ENCODE data around the gene ZP2. TPM values are rescaled to one million over a fixed set of nuclear protein-coding genes. Genes with fewer than 3 reads are reported as not detected.
"Not testable (repeated sequence)": the region's sequence is repeated elsewhere in the genome, so short reads cannot be mapped to it uniquely, and the experiment has no call there.

ZP2 gene
- total RNA-seq, 1 donor from 2014 or later, result not detected

GRCh38 chr16:21175397-21175796 lies 36.0 kb downstream of the ZP2 start:
- no peak for TF ChIP-seq CTCF (IDR thresholded peaks at IDR 0.05)
- Mint-ChIP-seq H3K27me3 (ENCODE audit: low read depth) (no peaks in the 10 kb centered on the region), H3K9me3 (ENCODE audit: low read depth) (no peaks in the 10 kb centered on the region), H3K27ac (ENCODE audit: unreplicated experiment) (no peak overlapping the region), H3K36me3 (ENCODE audit: low read depth) (peaks cover 41% of the 10 kb centered on the region), H3K4me3 (ENCODE audit: unreplicated experiment) (no peak overlapping the region), H3K4me1 (ENCODE audit: low read depth) (no peaks in the 10 kb centered on the region)
- no peak for DNase-seq (ENCODE audit: low spot score)

GRCh38 chr16:21172650-21173049 lies 38.7 kb downstream of the ZP2 start:
- DNase-seq (ENCODE audit: low spot score), result no peak
- TF ChIP-seq CTCF (IDR thresholded peaks at IDR 0.05), result no peak
- Mint-ChIP-seq H3K9me3 (ENCODE audit: low read depth) (no peaks in the 10 kb centered on the region), H3K27ac (ENCODE audit: unreplicated experiment) (no peak overlapping the region), H3K36me3 (ENCODE audit: low read depth) (peaks cover 29% of the 10 kb centered on the region), H3K4me1 (ENCODE audit: low read depth) (peaks cover 8% of the 10 kb centered on the region), H3K27me3 (ENCODE audit: low read depth) (no peaks in the 10 kb centered on the region), H3K4me3 (ENCODE audit: unreplicated experiment) (no peak overlapping the region)

- not testable (repeated sequence) for H3K4me3 Mint-ChIP-seq (ENCODE audit: unreplicated experiment); H3K27me3 Mint-ChIP-seq (ENCODE audit: low read depth); H3K9me3 Mint-ChIP-seq (ENCODE audit: low read depth); H3K27ac Mint-ChIP-seq (ENCODE audit: unreplicated experiment); DNase-seq (ENCODE audit: low spot score)
- Mint-ChIP-seq H3K4me1 (ENCODE audit: low read depth) (peaks cover 12% of the 10 kb centered on the region), H3K36me3 (ENCODE audit: low read depth) (peaks cover 30% of the 10 kb centered on the region)
These were observed 41.3 kb downstream of the ZP2 start for GRCh38 chr16:21170116-21170515.

- Mint-ChIP-seq H3K4me1 (ENCODE audit: low read depth) (peaks cover 12% of the 10 kb centered on the region), H3K27ac (ENCODE audit: unreplicated experiment) (no peak overlapping the region), H3K9me3 (ENCODE audit: low read depth) (no peaks in the 10 kb centered on the region), H3K27me3 (ENCODE audit: low read depth) (no peaks in the 10 kb centered on the region), H3K36me3 (ENCODE audit: low read depth) (peaks cover 28% of the 10 kb centered on the region), H3K4me3 (ENCODE audit: unreplicated experiment) (no peak overlapping the region)
- DNase-seq (ENCODE audit: low spot score), result no peak
- TF ChIP-seq CTCF (IDR thresholded peaks at IDR 0.05), result no peak
These were observed 42.0 kb downstream of the ZP2 start for GRCh38 chr16:21169249-21169981.

GRCh38 chr16:21167929-21168602 lies 43.3 kb downstream of the ZP2 start:
- no peaks in the 10 kb centered on the region for H3K9me3 Mint-ChIP-seq (ENCODE audit: low read depth)
- peaks cover 28% of the 10 kb centered on the region for H3K36me3 Mint-ChIP-seq (ENCODE audit: low read depth)
- no peak for DNase-seq (ENCODE audit: low spot score)
- peaks cover 13% of the 10 kb centered on the region for H3K4me1 Mint-ChIP-seq (ENCODE audit: low read depth)
- no peak for TF ChIP-seq CTCF (IDR thresholded peaks at IDR 0.05)
- no peaks in the 10 kb centered on the region for H3K27me3 Mint-ChIP-seq (ENCODE audit: low read depth)
- no peak overlapping the region for H3K4me3 Mint-ChIP-seq (ENCODE audit: unreplicated experiment)
- no peak overlapping the region for H3K27ac Mint-ChIP-seq (ENCODE audit: unreplicated experiment)

All from chondrocyte (in vitro differentiated cells).